IMR-90 (cell line): ENCODE measurements around the gene BAMBI.

Experiments
- MXI1 ChIP-seq: IDR thresholded peaks from 2 replicates; pipeline ENCODE4 v1.6.1; 2012; ENCODE audit warnings: low read depth, mild to moderate bottlenecking, low read length, moderate library complexity, borderline replicate concordance
- POLR2A ChIP-seq: IDR thresholded peaks from 2 replicates; pipeline ENCODE4 v1.6.1; 2012; ENCODE audit warnings: mild to moderate bottlenecking, low read depth, low read length
- RAD21 ChIP-seq: IDR thresholded peaks from 2 replicates; pipeline ENCODE4 v1.6.1; 2012; ENCODE audit warnings: low read length, improper control_type of control experiment
- TF ChIP-seq, protein P1 (sequence below): conservative IDR thresholded peaks from 2 replicates; pipeline ENCODE4 v1.5.1; 2012; ENCODE audit warnings: mild to moderate bottlenecking, low read depth, low read length, improper control_type of control experiment

DNA sequence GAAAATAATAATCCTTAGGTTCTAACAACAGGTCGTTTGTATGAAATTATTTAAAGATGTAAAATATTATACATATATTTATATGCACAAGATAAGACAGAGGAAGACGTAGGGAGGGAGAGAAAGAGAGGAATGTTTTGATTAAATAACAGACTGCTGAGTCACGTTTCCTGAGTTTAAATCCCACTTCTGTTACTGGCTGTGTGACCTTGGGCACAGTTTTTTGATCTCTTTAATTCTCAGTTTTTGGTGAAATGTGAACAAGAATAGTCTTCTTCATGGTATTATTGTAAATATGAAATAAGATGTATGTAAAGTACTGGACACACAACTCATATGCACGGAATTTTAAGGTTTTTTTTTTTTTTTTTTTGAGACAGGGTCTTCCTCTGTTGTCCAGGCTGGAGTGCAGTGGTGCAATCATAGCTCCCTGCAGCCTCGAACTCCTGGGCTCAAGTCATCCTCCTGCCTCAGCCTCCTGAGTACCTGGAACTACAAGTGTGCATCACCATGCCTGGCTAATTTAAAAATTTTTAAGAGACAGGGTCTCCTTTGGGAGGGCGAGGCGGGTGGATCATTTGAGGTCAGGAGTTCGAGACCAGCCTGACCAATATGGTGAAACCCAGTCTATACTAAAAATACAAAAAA is 42.6 kb downstream of the BAMBI start:
- TF ChIP-seq MXI1 (no peak), POLR2A (no peak), RAD21 (no peak)
- TF ChIP-seq, protein P1, sequence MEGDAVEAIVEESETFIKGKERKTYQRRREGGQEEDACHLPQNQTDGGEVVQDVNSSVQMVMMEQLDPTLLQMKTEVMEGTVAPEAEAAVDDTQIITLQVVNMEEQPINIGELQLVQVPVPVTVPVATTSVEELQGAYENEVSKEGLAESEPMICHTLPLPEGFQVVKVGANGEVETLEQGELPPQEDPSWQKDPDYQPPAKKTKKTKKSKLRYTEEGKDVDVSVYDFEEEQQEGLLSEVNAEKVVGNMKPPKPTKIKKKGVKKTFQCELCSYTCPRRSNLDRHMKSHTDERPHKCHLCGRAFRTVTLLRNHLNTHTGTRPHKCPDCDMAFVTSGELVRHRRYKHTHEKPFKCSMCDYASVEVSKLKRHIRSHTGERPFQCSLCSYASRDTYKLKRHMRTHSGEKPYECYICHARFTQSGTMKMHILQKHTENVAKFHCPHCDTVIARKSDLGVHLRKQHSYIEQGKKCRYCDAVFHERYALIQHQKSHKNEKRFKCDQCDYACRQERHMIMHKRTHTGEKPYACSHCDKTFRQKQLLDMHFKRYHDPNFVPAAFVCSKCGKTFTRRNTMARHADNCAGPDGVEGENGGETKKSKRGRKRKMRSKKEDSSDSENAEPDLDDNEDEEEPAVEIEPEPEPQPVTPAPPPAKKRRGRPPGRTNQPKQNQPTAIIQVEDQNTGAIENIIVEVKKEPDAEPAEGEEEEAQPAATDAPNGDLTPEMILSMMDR = no peak
